Endothelial cell of umbilical vein (primary cell): Measurements from ENCODE around the gene MS4A2. TPM values are rescaled to one million over a fixed set of nuclear protein-coding genes. Genes with fewer than 3 reads are reported as not detected.
A peak's percentile ranks its signal among the peaks of the same experiment; 100 is the strongest.

ENCODE experiments used
- BruUV-seq: library from RNA; stranded (reverse); fragments of 400-500 nt; replicated peaks from 2 replicates; lab custom pipeline; 2021; lab: Mats Ljungman, UMichigan
- CTCF ChIA-PET: fragments of 300-600, 350-600 bp; sonication (Branson Sonifier 250); formaldehyde crosslinking; loops from one replicate; lab custom pipeline; 2021; ENCODE audit warnings: antibody characterized with exemption, inconsistent platforms; lab: Charles Lee
- POLR2A ChIA-PET: fragments of 300-600, 350-600 bp; sonication (Branson Sonifier 250); formaldehyde crosslinking; loops from one replicate; lab custom pipeline; 2021; ENCODE audit warnings: antibody characterized with exemption, inconsistent platforms; lab: Charles Lee
- DNase-seq: peaks from one replicate; pipeline ENCODE4 v3.0.0-alpha.2; 2011; ENCODE audit warnings: low read depth, low spot score
- FAIRE-seq: peaks from 2 replicates; lab custom pipeline; 2011; peaks lifted over from hg19 to GRCh38; lab: Jason Lieb, UNC
- H2AFZ ChIP-seq: 2 replicates; pipeline ENCODE4 v1.6.0; 2012; ENCODE audit warnings: low read depth, low read length, control low read depth, inconsistent platforms
- H3K27ac ChIP-seq: 2 replicates; pipeline ENCODE4 v1.5.1; 2011; ENCODE audit warnings: low read depth, mild to moderate bottlenecking, control low read depth, low read length, moderate library complexity; ENCODE audit not compliant: insufficient read depth
- H3K27me3 ChIP-seq, 2 experiments: 2 replicates each; pipeline versions ENCODE4 v1.6.0 to v1.6.1; 2011; ENCODE audit warnings: low read length in 2 of 2, mixed read lengths in 1 of 2; ENCODE audit not compliant: control insufficient read depth in 2 of 2, insufficient read depth in 2 of 2
- H3K36me3 ChIP-seq, 2 experiments: 2 replicates in 1 of 2; 3 replicates in 1 of 2; pipeline ENCODE4 v1.5.1; 2011; ENCODE audit warnings: low read length in 2 of 2, mild to moderate bottlenecking in 1 of 2, moderate library complexity in 1 of 2; ENCODE audit not compliant: control insufficient read depth in 2 of 2, insufficient read depth in 2 of 2; ENCODE audit errors: extremely low read depth in 1 of 2
- H3K4me1 ChIP-seq: 3 replicates; pipeline ENCODE4 v1.5.1; 2011; ENCODE audit warnings: mild to moderate bottlenecking, low read length; ENCODE audit not compliant: control insufficient read depth, insufficient read depth; ENCODE audit errors: extremely low read depth
- H3K4me2 ChIP-seq: 2 replicates; pipeline ENCODE4 v1.6.1; 2011; ENCODE audit warnings: low read length, control low read depth, mixed read lengths; ENCODE audit not compliant: insufficient read depth
- H3K4me3 ChIP-seq, 3 experiments: fragments of 200-600 bp in 1 of 3; sonication (generic), shearing (Covaris generic) in 1 of 3; replicated peaks in 1 of 3; 2 replicates each; pipeline ENCODE4 v1.5.1; 2011 to 2016; ENCODE audit warnings: control low read depth in 3 of 3, low read length in 3 of 3, mild to moderate bottlenecking in 2 of 3, inconsistent platforms in 1 of 3, low read depth in 1 of 3, moderate library complexity in 1 of 3; ENCODE audit not compliant: insufficient read depth in 1 of 3
- H3K79me2 ChIP-seq: 2 replicates; pipeline ENCODE4 v1.6.0; 2012; ENCODE audit warnings: low read length, inconsistent platforms; ENCODE audit not compliant: control insufficient read depth, insufficient read depth
- H3K9ac ChIP-seq: replicated peaks from 2 replicates; pipeline ENCODE3; 2011; ENCODE audit warnings: low read length, control low read depth; ENCODE audit not compliant: insufficient read depth; ENCODE audit errors: extremely low read depth
- H3K9me1 ChIP-seq: replicated peaks from 3 replicates; pipeline ENCODE4 v1.6.0; 2011; ENCODE audit warnings: mild to moderate bottlenecking, low read length; ENCODE audit not compliant: control insufficient read depth, insufficient read depth; ENCODE audit errors: extremely low read depth
- H3K9me3 ChIP-seq: replicated peaks from 2 replicates; pipeline ENCODE4 v1.5.1; 2012; ENCODE audit warnings: low read length, inconsistent platforms; ENCODE audit not compliant: control insufficient read depth, insufficient read depth
- H4K20me1 ChIP-seq: replicated peaks from 2 replicates; pipeline ENCODE3; 2011; ENCODE audit warnings: mild to moderate bottlenecking, low read length; ENCODE audit not compliant: control insufficient read depth, insufficient read depth; ENCODE audit errors: extremely low read depth
- EZH2 ChIP-seq: IDR thresholded peaks from 2 replicates; pipeline ENCODE4 v1.6.1; 2012; ENCODE audit warnings: borderline replicate concordance, low read depth, mild to moderate bottlenecking, moderate library complexity, low read length, inconsistent platforms; ENCODE audit not compliant: severe bottlenecking
- FOS ChIP-seq: IDR thresholded peaks from 2 replicates; pipeline ENCODE4 v1.6.1; 2011; ENCODE audit warnings: mild to moderate bottlenecking, low read length, moderate library complexity, borderline replicate concordance; ENCODE audit not compliant: insufficient read depth
- JUN ChIP-seq: IDR thresholded peaks from 2 replicates; pipeline ENCODE4 v1.6.1; 2011; ENCODE audit warnings: borderline replicate concordance, low read depth; ENCODE audit not compliant: insufficient read length, insufficient read depth
- MAX ChIP-seq: IDR thresholded peaks from 2 replicates; pipeline ENCODE4 v1.6.1; 2011; ENCODE audit not compliant: insufficient read depth, insufficient read length
- POLR2A ChIP-seq: IDR thresholded peaks from 2 replicates; pipeline ENCODE4 v1.6.1; 2012; ENCODE audit warnings: low read depth, mild to moderate bottlenecking, control low read depth, low read length
- POLR2AphosphoS5 ChIP-seq: IDR thresholded peaks from 2 replicates; pipeline ENCODE4 v1.6.1; 2012; ENCODE audit warnings: low read depth, mild to moderate bottlenecking, control low read depth, low read length, moderate library complexity; ENCODE audit not compliant: insufficient read depth
- dilution Hi-C: fragments of 300-500 bp; cut with MboI; formaldehyde crosslinking; loops from one replicate; pipeline ENCODE4 v1.15.0; 2019; ENCODE audit warnings: low sequenced_read_pairs; ENCODE audit not compliant: extremely low pct_ligation_motif_present
- intact Hi-C: fragments of 100-400 bp; cut with micrococcal nuclease; formaldehyde crosslinking; loops from one replicate; pipeline ENCODE4 v1.10.0; 2022
- polyA plus RNA-seq, 4 experiments: library from polyadenylated mRNA; depleted of rRNA in 3 of 4; stranded (reverse) in 3 of 4; unstranded in 1 of 4; fragments of >200 nt; gene quantifications; 2 replicates each; pipeline versions ENCODE4 v1.2.1 to v1.2.3, GENCODE V29; 2011 to 2012; ENCODE audit warnings: missing spikeins in 1 of 4
- total RNA-seq: library from RNA; stranded (reverse); gene quantifications from 2 replicates; pipeline ENCODE4 v1.2.3, GENCODE V29; 2021
- TF ChIP-seq, protein P1 (sequence below), 2 donors: IDR thresholded peaks; 1 replicate in 1 of 2; 2 replicates in 1 of 2; pipeline ENCODE4 v1.5.1; 2011; ENCODE audit warnings: low read length in 2 of 2, mild to moderate bottlenecking in 2 of 2, moderate library complexity in 2 of 2, control low read depth in 1 of 2, inconsistent platforms in 1 of 2, low read depth in 1 of 2; ENCODE audit not compliant: insufficient read depth in 1 of 2; ENCODE audit errors: extremely low read depth in 1 of 2

The MS4A2 gene
- total and polyA plus RNA-seq, 2 donors (not counting 3 experiments of a cell fraction or from before 2014, with no cell fraction given), result not detected

GRCh38 chr11:60098508-60098907, 10.0 kb downstream of the MS4A2 start:
- Histone ChIP-seq H3K4me1 (peaks cover 37% of the 10 kb centered on the region), H3K36me3 (no peaks in the 10 kb centered on the region), H3K9ac (peak overlapping the region; percentile 21), H3K4me3 (no peak overlapping the region), H2AFZ (no peak overlapping the region), H3K79me2 (no peaks in the 10 kb centered on the region), H3K4me2 (peak overlapping the region; percentile 37), H4K20me1 (no peaks in the 10 kb centered on the region), H3K27me3 (no peaks in the 10 kb centered on the region), H3K27ac (peak overlapping the region; percentile 76), H3K9me3 (no peaks in the 10 kb centered on the region), H3K9me1 (no peaks in the 10 kb centered on the region)
- dilution Hi-C loops, result no loop called here
- ChIA-PET CTCF (no interaction called here), POLR2A (no interaction called here)
- intact Hi-C loops, result loop anchor here (1.0 kb wide), 1 partner anchor 197 kb away; no protein-coding TSS in a partner anchor
- FAIRE-seq, result peak; percentile 70
- BruUV-seq, result no TSS peak
- peak; percentile 94 for DNase-seq
- TF ChIP-seq, protein P1, sequence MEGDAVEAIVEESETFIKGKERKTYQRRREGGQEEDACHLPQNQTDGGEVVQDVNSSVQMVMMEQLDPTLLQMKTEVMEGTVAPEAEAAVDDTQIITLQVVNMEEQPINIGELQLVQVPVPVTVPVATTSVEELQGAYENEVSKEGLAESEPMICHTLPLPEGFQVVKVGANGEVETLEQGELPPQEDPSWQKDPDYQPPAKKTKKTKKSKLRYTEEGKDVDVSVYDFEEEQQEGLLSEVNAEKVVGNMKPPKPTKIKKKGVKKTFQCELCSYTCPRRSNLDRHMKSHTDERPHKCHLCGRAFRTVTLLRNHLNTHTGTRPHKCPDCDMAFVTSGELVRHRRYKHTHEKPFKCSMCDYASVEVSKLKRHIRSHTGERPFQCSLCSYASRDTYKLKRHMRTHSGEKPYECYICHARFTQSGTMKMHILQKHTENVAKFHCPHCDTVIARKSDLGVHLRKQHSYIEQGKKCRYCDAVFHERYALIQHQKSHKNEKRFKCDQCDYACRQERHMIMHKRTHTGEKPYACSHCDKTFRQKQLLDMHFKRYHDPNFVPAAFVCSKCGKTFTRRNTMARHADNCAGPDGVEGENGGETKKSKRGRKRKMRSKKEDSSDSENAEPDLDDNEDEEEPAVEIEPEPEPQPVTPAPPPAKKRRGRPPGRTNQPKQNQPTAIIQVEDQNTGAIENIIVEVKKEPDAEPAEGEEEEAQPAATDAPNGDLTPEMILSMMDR (IDR thresholded peaks at IDR 0.05; ENCODE audit: extremely low read depth in 1 of 2, insufficient read depth in 1 of 2, low read depth in 1 of 2, low read length in 2 of 2), result no peak
- TF ChIP-seq POLR2AphosphoS5, result peak; percentile 15
- no peak for TF ChIP-seq POLR2A
- TF ChIP-seq JUN, result peak; percentile 90
- peak; percentile 47 for TF ChIP-seq FOS
- TF ChIP-seq MAX, result no peak
- no peak for TF ChIP-seq EZH2
